HL-60 (cell line): ENCODE results near the gene TSHZ2.

Experiments
- GABPA ChIP-seq: IDR thresholded peaks from 2 replicates; pipeline ENCODE4 v1.6.1; 2012; ENCODE audit warnings: low read depth
- POLR2AphosphoS5 ChIP-seq: IDR thresholded peaks from 2 replicates; pipeline ENCODE4 v1.6.1; 2012; ENCODE audit warnings: low read depth
- SPI1 ChIP-seq: IDR thresholded peaks from 2 replicates; pipeline ENCODE4 v1.6.1; 2012; ENCODE audit warnings: low read depth, mild to moderate bottlenecking, borderline replicate concordance
- TF ChIP-seq, protein P1 (sequence below): IDR thresholded peaks from one replicate; pipeline ENCODE4 v1.5.1; 2011; ENCODE audit warnings: low read length, control low read depth, inconsistent platforms; ENCODE audit not compliant: insufficient read depth
- TF ChIP-seq, protein P2 (sequence below): IDR thresholded peaks from 2 replicates; pipeline ENCODE4 v1.6.1; 2012; ENCODE audit warnings: low read depth; ENCODE audit not compliant: insufficient replicate concordance

DNA sequence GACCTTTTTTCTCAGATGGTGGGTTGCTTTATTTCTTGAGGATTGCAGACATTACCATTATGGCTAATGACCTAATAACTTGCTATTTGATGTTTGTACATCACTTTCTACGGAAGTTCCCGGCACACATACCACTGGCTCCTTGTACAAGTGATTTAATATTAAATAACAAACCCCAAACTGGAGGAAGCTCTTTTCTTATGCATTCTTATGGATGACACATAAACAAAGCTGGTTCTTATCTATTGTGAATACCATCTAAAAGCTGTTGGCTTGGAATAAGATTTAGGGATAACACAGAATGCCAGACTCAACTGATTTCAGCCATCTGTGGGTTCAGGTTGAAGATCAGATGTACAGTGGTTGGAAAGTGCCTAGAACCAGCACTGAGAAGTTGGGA, 272.6 kb downstream of the TSHZ2 start:
- TF ChIP-seq, protein P1, sequence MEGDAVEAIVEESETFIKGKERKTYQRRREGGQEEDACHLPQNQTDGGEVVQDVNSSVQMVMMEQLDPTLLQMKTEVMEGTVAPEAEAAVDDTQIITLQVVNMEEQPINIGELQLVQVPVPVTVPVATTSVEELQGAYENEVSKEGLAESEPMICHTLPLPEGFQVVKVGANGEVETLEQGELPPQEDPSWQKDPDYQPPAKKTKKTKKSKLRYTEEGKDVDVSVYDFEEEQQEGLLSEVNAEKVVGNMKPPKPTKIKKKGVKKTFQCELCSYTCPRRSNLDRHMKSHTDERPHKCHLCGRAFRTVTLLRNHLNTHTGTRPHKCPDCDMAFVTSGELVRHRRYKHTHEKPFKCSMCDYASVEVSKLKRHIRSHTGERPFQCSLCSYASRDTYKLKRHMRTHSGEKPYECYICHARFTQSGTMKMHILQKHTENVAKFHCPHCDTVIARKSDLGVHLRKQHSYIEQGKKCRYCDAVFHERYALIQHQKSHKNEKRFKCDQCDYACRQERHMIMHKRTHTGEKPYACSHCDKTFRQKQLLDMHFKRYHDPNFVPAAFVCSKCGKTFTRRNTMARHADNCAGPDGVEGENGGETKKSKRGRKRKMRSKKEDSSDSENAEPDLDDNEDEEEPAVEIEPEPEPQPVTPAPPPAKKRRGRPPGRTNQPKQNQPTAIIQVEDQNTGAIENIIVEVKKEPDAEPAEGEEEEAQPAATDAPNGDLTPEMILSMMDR = no peak
- TF ChIP-seq GABPA (no peak), POLR2AphosphoS5 (no peak), SPI1 (no peak)
- TF ChIP-seq, protein P2, sequence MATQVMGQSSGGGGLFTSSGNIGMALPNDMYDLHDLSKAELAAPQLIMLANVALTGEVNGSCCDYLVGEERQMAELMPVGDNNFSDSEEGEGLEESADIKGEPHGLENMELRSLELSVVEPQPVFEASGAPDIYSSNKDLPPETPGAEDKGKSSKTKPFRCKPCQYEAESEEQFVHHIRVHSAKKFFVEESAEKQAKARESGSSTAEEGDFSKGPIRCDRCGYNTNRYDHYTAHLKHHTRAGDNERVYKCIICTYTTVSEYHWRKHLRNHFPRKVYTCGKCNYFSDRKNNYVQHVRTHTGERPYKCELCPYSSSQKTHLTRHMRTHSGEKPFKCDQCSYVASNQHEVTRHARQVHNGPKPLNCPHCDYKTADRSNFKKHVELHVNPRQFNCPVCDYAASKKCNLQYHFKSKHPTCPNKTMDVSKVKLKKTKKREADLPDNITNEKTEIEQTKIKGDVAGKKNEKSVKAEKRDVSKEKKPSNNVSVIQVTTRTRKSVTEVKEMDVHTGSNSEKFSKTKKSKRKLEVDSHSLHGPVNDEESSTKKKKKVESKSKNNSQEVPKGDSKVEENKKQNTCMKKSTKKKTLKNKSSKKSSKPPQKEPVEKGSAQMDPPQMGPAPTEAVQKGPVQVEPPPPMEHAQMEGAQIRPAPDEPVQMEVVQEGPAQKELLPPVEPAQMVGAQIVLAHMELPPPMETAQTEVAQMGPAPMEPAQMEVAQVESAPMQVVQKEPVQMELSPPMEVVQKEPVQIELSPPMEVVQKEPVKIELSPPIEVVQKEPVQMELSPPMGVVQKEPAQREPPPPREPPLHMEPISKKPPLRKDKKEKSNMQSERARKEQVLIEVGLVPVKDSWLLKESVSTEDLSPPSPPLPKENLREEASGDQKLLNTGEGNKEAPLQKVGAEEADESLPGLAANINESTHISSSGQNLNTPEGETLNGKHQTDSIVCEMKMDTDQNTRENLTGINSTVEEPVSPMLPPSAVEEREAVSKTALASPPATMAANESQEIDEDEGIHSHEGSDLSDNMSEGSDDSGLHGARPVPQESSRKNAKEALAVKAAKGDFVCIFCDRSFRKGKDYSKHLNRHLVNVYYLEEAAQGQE = no peak
